ENCODE measurements around the gene MIXL1. TPM values are rescaled to one million over a fixed set of nuclear protein-coding genes. Genes with fewer than 3 reads are reported as not detected.
A peak's percentile ranks its signal among the peaks of the same experiment; 100 is the strongest.
"Not testable (repeated sequence)": the region's sequence is repeated elsewhere in the genome, so short reads cannot be mapped to it uniquely, and the experiment has no call there.

Gene MIXL1
- total RNA-seq, 1 donor from 2014 or later: not detected

GRCh38 chr1:226261818-226262217, 38.4 kb downstream of the MIXL1 start:
- ATAC-seq: no peak
- intact Hi-C loops (cut with DNase I): no loop called here

GRCh38 chr1:226268421-226269124, 45.1 kb downstream of the MIXL1 start:
- no peak for ATAC-seq
- no peak for DNase-seq (ENCODE audit: missing footprints)
- intact Hi-C loops (cut with DNase I): no loop called here

More at GRCh38 chr1:226261818-226262217, 38.4 kb downstream of the MIXL1 start:
- no peak for DNase-seq (ENCODE audit: missing footprints)

GRCh38 chr1:226272233-226272902, 48.9 kb downstream of the MIXL1 start:
- intact Hi-C loops (cut with DNase I); DNase-seq (ENCODE audit: missing footprints): not testable (repeated sequence)
- peak; percentile 43 for ATAC-seq

- no peak for ATAC-seq
- intact Hi-C loops (cut with DNase I): no loop called here
Observed at GRCh38 chr1:226274138-226274537, 50.7 kb downstream of the MIXL1 start.

GRCh38 chr1:226276077-226276682, 52.7 kb downstream of the MIXL1 start:
- no peak for DNase-seq (ENCODE audit: missing footprints)
- intact Hi-C loops (cut with DNase I): no loop called here
- ATAC-seq: no peak

More at GRCh38 chr1:226274138-226274537, 50.7 kb downstream of the MIXL1 start:
- DNase-seq (ENCODE audit: missing footprints): no peak

Other genes with a start within 250 kb of the MIXL1 start
- 11.7 TPM for gene SDE2, start 224.3 kb upstream of the MIXL1 start, total RNA-seq
- 348 TPM for gene H3-3A, start 160.9 kb upstream of the MIXL1 start, total RNA-seq
- 27.4 TPM for gene ACBD3, start 36.9 kb upstream of the MIXL1 start, total RNA-seq
- gene LIN9, start 85.5 kb downstream of the MIXL1 start, total RNA-seq: 21.8 TPM
- gene PARP1, start 184.4 kb downstream of the MIXL1 start, total RNA-seq: 154 TPM

Data from Right ventricle myocardium inferior (tissue), 1 donor.